Spleen (tissue), 11 donors: ENCODE measurements around the gene MAGEB10. TPM values are rescaled to one million over a fixed set of nuclear protein-coding genes. Genes with fewer than 3 reads are reported as not detected.

Experiments used
- DNase-seq: peaks from one replicate; pipeline ENCODE4 v3.0.0-alpha.2; 2020
- H3K27ac ChIP-seq, 8 donors: fragments of 200-600 bp; sonication (generic) in 7 of 8; 1 replicate in 4 of 8; 2 replicates in 4 of 8; pipeline versions ENCODE4 v1.5.0 to v1.8.0; 2016 to 2021; ENCODE audit warnings: inconsistent platforms in 4 of 8, mild to moderate bottlenecking in 4 of 8, moderate library complexity in 1 of 8
- H3K27me3 ChIP-seq, 7 donors: fragments of 200-600 bp; sonication (generic) in 6 of 7; replicated peaks in 1 of 7; 1 replicate in 4 of 7; 2 replicates in 3 of 7; pipeline versions ENCODE4 v1.5.0 to v1.8.0; 2016 to 2021; ENCODE audit warnings: inconsistent platforms in 3 of 7, mild to moderate bottlenecking in 1 of 7
- H3K36me3 ChIP-seq, 6 donors: fragments of 200-600 bp; sonication (generic) in 5 of 6; 1 replicate in 4 of 6; 2 replicates in 2 of 6; pipeline versions ENCODE4 v1.5.0 to v1.8.0; 2016 to 2021; ENCODE audit warnings: inconsistent platforms in 2 of 6
- H3K4me1 ChIP-seq, 6 donors: fragments of 200-600 bp; sonication (generic) in 5 of 6; 1 replicate in 3 of 6; 2 replicates in 3 of 6; pipeline versions ENCODE4 v1.5.0 to v1.8.0; 2016 to 2021; ENCODE audit warnings: inconsistent platforms in 3 of 6
- H3K4me3 ChIP-seq, 8 donors: fragments of 200-600 bp; sonication (generic) in 7 of 8; 1 replicate in 4 of 8; 2 replicates in 4 of 8; pipeline versions ENCODE4 v1.5.0 to v1.8.0; 2016 to 2021; ENCODE audit warnings: inconsistent platforms in 4 of 8, mild to moderate bottlenecking in 4 of 8, moderate library complexity in 2 of 8
- H3K9me3 ChIP-seq, 8 donors: fragments of 200-600 bp; sonication (generic) in 7 of 8; 1 replicate in 4 of 8; 2 replicates in 4 of 8; pipeline versions ENCODE4 v1.5.0 to v1.8.0; 2016 to 2021; ENCODE audit warnings: inconsistent platforms in 4 of 8
- POLR2A ChIP-seq, 3 donors: fragments of 450-650 bp; IDR thresholded peaks; one replicate each; pipeline ENCODE4 v1.5.1; 2017; ENCODE audit warnings: antibody characterized with exemption in 3 of 3, mild to moderate bottlenecking in 1 of 3
- POLR2AphosphoS5 ChIP-seq, 3 donors: sonication (generic); formaldehyde crosslinking; IDR thresholded peaks; one replicate each; pipeline ENCODE4 v1.5.1; 2017; ENCODE audit warnings: antibody characterized with exemption in 3 of 3
- WGBS, 5 donors: extraction: QIAGEN DNeasy Blood & Tissue Kit in 3 of 5; methylation state at CpG; one replicate each; pipeline versions ENCODE4 v1.1.5 to v1.1.7; 2013 to 2018; 5-methylcytosine and 5-hydroxymethylcytosine counted together
- intact Hi-C: fragments of 100-400 bp; cut with DNase I; formaldehyde crosslinking; loops from one replicate; pipeline ENCODE4 v1.15.0; 2023; ENCODE audit warnings: low total_unique reads
- polyA plus RNA-seq, 3 donors: library from polyadenylated mRNA; stranded (reverse); fragments of 200-250 nt; gene quantifications; one replicate each; pipeline ENCODE4 v1.2.1, GENCODE V29; 2013
- total RNA-seq, 7 donors: library from RNA; depleted of rRNA in 3 of 7; stranded (reverse); fragments of >200 nt in 3 of 7; fragmentation: NEBNext Ultra II Directional in 4 of 7; extraction: Animal tissue kit (Norgen Biotek cat#: 25700) in 4 of 7; gene quantifications; one replicate each; pipeline versions ENCODE4 v1.1.0 to v1.2.1, GENCODE V29; 2016 to 2021
- TF ChIP-seq, protein P1 (sequence below), 11 experiments: fragments of 200-600 bp in 7 of 11; fragments of 450-650 bp in 4 of 11; sonication (generic) in 4 of 11; IDR thresholded peaks in 8 of 11; conservative IDR thresholded peaks in 3 of 11; 1 replicate in 7 of 11; 2 replicates in 4 of 11; pipeline versions ENCODE4 v1.4.0 to v1.8.0; 2016 to 2021; ENCODE audit warnings: antibody characterized with exemption in 11 of 11, inconsistent platforms in 4 of 11, mild to moderate bottlenecking in 1 of 11
- donor health status: healthy with polysubstance abuse.
- donor health status: DM: no; HTN: no; CAD: no; lungs with moderate emphysema.
- donor health status: DM: no; HTN: no; CAD: no.
- donor health status: Bipolar disorder and iron deficiency.
- donor health status: healthy.
- donor health status: DM: no; HTN: no; CAD: no.
- donor health status: DM: yes; HTN: yes; CAD: no.

The MAGEB10 gene
- total and polyA plus RNA-seq, 10 donors: not detected

DNA sequence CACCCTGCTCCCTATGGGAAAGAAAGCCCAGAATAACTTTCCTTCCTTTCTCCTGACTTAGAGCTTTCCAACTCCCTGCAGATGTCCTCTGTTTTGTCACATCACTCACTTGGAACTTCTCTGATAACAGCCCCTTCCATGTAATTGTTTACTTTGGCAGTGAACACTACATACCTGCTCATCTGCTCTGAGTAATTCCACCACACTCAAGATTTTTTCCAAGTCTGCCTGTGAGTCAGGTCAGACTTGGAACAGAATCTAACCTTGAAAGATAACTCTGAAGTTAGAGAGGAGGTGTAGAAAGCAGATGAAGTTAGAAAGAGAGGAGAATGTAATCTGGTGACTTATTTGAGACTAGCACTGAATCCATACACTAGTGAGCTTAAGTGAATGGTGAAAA is 7.4 kb downstream of the MAGEB10 start:
- no peak overlapping the region for H3K4me3 ChIP-seq
- DNase-seq: no peak
- H3K4me1 ChIP-seq: no peaks in the 10 kb centered on the region
- intact Hi-C loops: no loop called here
- no peaks in the 10 kb centered on the region for H3K27me3 ChIP-seq
- H3K36me3 ChIP-seq: no peaks in the 10 kb centered on the region
- H3K27ac ChIP-seq: no peak overlapping the region
- TF ChIP-seq POLR2A (IDR thresholded peaks at IDR 0.05) (no peak), POLR2AphosphoS5 (IDR thresholded peaks at IDR 0.05) (no peak)
- TF ChIP-seq, protein P1, sequence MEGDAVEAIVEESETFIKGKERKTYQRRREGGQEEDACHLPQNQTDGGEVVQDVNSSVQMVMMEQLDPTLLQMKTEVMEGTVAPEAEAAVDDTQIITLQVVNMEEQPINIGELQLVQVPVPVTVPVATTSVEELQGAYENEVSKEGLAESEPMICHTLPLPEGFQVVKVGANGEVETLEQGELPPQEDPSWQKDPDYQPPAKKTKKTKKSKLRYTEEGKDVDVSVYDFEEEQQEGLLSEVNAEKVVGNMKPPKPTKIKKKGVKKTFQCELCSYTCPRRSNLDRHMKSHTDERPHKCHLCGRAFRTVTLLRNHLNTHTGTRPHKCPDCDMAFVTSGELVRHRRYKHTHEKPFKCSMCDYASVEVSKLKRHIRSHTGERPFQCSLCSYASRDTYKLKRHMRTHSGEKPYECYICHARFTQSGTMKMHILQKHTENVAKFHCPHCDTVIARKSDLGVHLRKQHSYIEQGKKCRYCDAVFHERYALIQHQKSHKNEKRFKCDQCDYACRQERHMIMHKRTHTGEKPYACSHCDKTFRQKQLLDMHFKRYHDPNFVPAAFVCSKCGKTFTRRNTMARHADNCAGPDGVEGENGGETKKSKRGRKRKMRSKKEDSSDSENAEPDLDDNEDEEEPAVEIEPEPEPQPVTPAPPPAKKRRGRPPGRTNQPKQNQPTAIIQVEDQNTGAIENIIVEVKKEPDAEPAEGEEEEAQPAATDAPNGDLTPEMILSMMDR (IDR thresholded peaks at IDR 0.05 in 8 of 11, conservative IDR thresholded peaks at IDR 0.05 in 3 of 11): no peak
- H3K9me3 ChIP-seq: no peaks in the 10 kb centered on the region

DNA sequence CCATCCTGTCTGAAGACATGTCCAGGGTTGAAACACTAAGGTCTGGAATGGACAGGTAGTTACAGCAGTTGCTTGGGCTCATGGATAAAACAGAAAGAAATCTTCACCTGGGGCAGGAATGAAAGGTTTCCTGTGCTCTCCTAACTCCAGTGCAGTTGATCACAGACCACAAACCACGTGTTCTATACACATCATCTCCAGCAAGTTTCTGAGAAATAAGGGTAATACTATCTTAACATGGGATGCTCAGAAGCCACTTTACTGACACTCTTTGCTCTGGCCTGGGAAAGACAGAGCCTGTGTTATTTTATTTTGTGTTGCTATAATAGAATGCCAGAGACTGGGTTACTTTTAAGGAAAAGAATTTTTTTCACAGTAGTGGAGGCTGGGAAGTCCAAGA is 16.0 kb downstream of the MAGEB10 start:
- Histone ChIP-seq H3K27me3 (peaks cover 0 to 3% (median 0%) of the 10 kb centered on the region in 7 donors), H3K4me3 (no peak overlapping the region), H3K27ac (no peak overlapping the region), H3K9me3 (no peaks in the 10 kb centered on the region), H3K36me3 (no peaks in the 10 kb centered on the region), H3K4me1 (no peaks in the 10 kb centered on the region)
- intact Hi-C loops: no loop called here
- TF ChIP-seq POLR2AphosphoS5 (IDR thresholded peaks at IDR 0.05) (no peak), POLR2A (IDR thresholded peaks at IDR 0.05) (no peak)
- TF ChIP-seq, protein P1 (IDR thresholded peaks at IDR 0.05 in 8 of 11, conservative IDR thresholded peaks at IDR 0.05 in 3 of 11): no peak
- 26 to 59% (median 42%) methylated on average over 1 of the region's 1 CpG for WGBS, 5 donors
- no peak for DNase-seq

DNA sequence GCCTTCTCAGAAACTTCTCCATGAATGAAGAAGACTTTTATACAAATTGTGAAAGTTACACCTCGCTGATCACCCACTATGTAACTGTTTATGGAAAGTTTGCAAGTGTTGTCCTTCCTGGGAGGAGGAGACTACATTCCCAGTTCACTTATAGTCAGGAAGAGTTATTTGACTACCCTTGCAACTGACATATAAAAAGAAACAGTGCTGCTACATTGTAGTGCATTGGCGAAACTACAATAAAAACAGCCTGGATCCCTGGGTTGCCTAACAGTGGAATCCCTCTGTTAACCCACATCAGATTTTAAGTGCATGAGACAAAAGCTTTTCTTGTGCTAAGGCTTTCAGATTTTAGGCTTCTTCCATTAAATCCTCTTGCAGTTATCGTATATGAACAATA is 30.4 kb downstream of the MAGEB10 start:
- H3K9me3 ChIP-seq: no peaks in the 10 kb centered on the region
- WGBS, 5 donors: 72 to 83% (median 79%) methylated on average over 3 of the region's 3 CpGs
- no peaks in the 10 kb centered on the region for H3K36me3 ChIP-seq
- H3K4me1 ChIP-seq: no peaks in the 10 kb centered on the region
- no peak for TF ChIP-seq POLR2AphosphoS5 (IDR thresholded peaks at IDR 0.05)
- TF ChIP-seq, protein P1 (IDR thresholded peaks at IDR 0.05 in 8 of 11, conservative IDR thresholded peaks at IDR 0.05 in 3 of 11): no peak
- TF ChIP-seq POLR2A (IDR thresholded peaks at IDR 0.05): no peak
- no peak for DNase-seq
- H3K27me3 ChIP-seq: no peaks in the 10 kb centered on the region
- H3K4me3 ChIP-seq: no peak overlapping the region
- H3K27ac ChIP-seq: no peak overlapping the region
- intact Hi-C loops: no loop called here

DNA sequence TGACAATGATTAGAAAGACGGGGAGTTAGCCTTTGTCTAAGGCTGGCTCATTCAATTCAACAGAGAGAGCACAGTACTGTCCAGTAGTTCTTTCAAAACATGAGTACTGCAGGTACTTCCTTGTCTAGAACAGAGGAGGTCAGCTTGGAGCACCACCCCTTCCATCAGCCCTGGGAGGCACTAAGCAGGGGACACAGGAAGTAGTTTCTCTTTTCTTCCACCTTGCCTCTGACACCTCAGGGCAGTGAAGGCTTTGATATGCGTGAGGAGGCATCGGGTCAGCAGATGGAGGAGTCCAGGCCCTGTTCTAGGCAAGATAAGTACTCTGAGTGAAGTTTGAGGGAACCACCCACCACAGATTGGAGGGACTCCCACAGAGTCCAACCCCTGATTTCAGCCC is 33.1 kb downstream of the MAGEB10 start:
- H3K27ac ChIP-seq: no peak overlapping the region
- TF ChIP-seq, protein P1 (IDR thresholded peaks at IDR 0.05 in 8 of 11, conservative IDR thresholded peaks at IDR 0.05 in 3 of 11): no peak
- no peak for TF ChIP-seq POLR2A (IDR thresholded peaks at IDR 0.05)
- no peak for TF ChIP-seq POLR2AphosphoS5 (IDR thresholded peaks at IDR 0.05)
- intact Hi-C loops: no loop called here
- WGBS, 5 donors: 56 to 82% (median 75%) methylated on average over 1 to 3 of the region's 3 CpGs
- no peaks in the 10 kb centered on the region for H3K36me3 ChIP-seq
- no peaks in the 10 kb centered on the region for H3K4me1 ChIP-seq
- no peak overlapping the region for H3K4me3 ChIP-seq
- no peak for DNase-seq
- H3K9me3 ChIP-seq: no peaks in the 10 kb centered on the region
- H3K27me3 ChIP-seq: no peaks in the 10 kb centered on the region
